Keratinocyte (primary cell): ENCODE measurements around the gene ANTXR2. TPM values are rescaled to one million over a fixed set of nuclear protein-coding genes. Genes with fewer than 3 reads are reported as not detected.
A peak's percentile ranks its signal among the peaks of the same experiment; 100 is the strongest.

Source experiments
- DNase-seq: peaks from one replicate; pipeline ENCODE4 v3.0.0-alpha.2; 2011; ENCODE audit warnings: low read depth, missing footprints, low spot score
- FAIRE-seq: peaks from 2 replicates; lab custom pipeline; 2011; peaks lifted over from hg19 to GRCh38; lab: Jason Lieb, UNC
- H2AFZ ChIP-seq: 2 replicates; pipeline ENCODE4 v1.6.0; 2012; ENCODE audit warnings: low read length, control low read depth, inconsistent platforms; ENCODE audit not compliant: control insufficient read depth
- H3K27ac ChIP-seq: 2 replicates; pipeline ENCODE4 v1.5.1; 2011; ENCODE audit warnings: low read length; ENCODE audit not compliant: control insufficient read depth, insufficient read depth
- H3K27me3 ChIP-seq: 3 replicates; pipeline ENCODE4 v1.6.0; 2011; ENCODE audit warnings: low read length; ENCODE audit not compliant: control insufficient read depth, insufficient read depth; ENCODE audit errors: extremely low read depth
- H3K36me3 ChIP-seq, 2 experiments: 2 replicates in 1 of 2; 3 replicates in 1 of 2; pipeline ENCODE4 v1.5.1; 2011; ENCODE audit warnings: low read length in 2 of 2, mild to moderate bottlenecking in 1 of 2; ENCODE audit not compliant: control insufficient read depth in 2 of 2, insufficient read depth in 2 of 2; ENCODE audit errors: extremely low read depth in 1 of 2
- H3K4me1 ChIP-seq: 3 replicates; pipeline ENCODE4 v1.5.1; 2011; ENCODE audit warnings: low read length; ENCODE audit not compliant: control insufficient read depth, insufficient read depth; ENCODE audit errors: extremely low read depth
- H3K4me2 ChIP-seq: 3 replicates; pipeline ENCODE4 v1.6.0; 2011; ENCODE audit warnings: low read depth, low read length; ENCODE audit not compliant: control insufficient read depth, insufficient read depth; ENCODE audit errors: extremely low read depth
- H3K4me3 ChIP-seq, 3 experiments: fragments of 200-600 bp in 1 of 3; sonication (generic) in 1 of 3; 2 replicates in 2 of 3; 3 replicates in 1 of 3; pipeline ENCODE4 v1.5.1; 2011 to 2016; ENCODE audit warnings: low read length in 3 of 3, mild to moderate bottlenecking in 3 of 3, control low read depth in 2 of 3, inconsistent platforms in 1 of 3, low read depth in 1 of 3, mixed read lengths in 1 of 3, mixed run types in 1 of 3, moderate library complexity in 1 of 3; ENCODE audit not compliant: control insufficient read depth in 2 of 3, insufficient read depth in 2 of 3; ENCODE audit errors: extremely low read depth in 1 of 3
- H3K79me2 ChIP-seq: 2 replicates; pipeline ENCODE4 v1.6.0; 2012; ENCODE audit warnings: low read length; ENCODE audit not compliant: control insufficient read depth, insufficient read depth
- H3K9ac ChIP-seq: 3 replicates; pipeline ENCODE4 v1.6.0; 2011; ENCODE audit warnings: low read length; ENCODE audit not compliant: control insufficient read depth, insufficient read depth; ENCODE audit errors: extremely low read depth
- H3K9me1 ChIP-seq: 3 replicates; pipeline ENCODE4 v1.6.0; 2011; ENCODE audit warnings: low read length; ENCODE audit not compliant: control insufficient read depth, insufficient read depth; ENCODE audit errors: extremely low read depth
- H3K9me3 ChIP-seq: 2 replicates; pipeline ENCODE4 v1.5.1; 2012; ENCODE audit warnings: low read depth, low read length; ENCODE audit not compliant: control insufficient read depth
- H4K20me1 ChIP-seq: 3 replicates; pipeline ENCODE4 v1.6.0; 2011; ENCODE audit warnings: low read length; ENCODE audit not compliant: control insufficient read depth, insufficient read depth; ENCODE audit errors: extremely low read depth
- EZH2 ChIP-seq: IDR thresholded peaks from one replicate; pipeline ENCODE4 v1.6.1; 2012; ENCODE audit warnings: inconsistent platforms, mild to moderate bottlenecking, low read length, moderate library complexity
- dilution Hi-C: fragments of 300-500 bp; cut with MboI; formaldehyde crosslinking; loops from one replicate; pipeline ENCODE4 v1.7.0; 2020; ENCODE audit warnings: low sequenced_read_pairs; ENCODE audit not compliant: extremely low pct_ligation_motif_present
- polyA plus RNA-seq, 5 experiments: library from polyadenylated mRNA; depleted of rRNA in 3 of 5; stranded (reverse) in 3 of 5; stranded (forward) in 1 of 5; unstranded in 1 of 5; fragments of >200 nt; gene quantifications; 1 replicate in 1 of 5; 2 replicates in 3 of 5; 3 replicates in 1 of 5; pipeline versions ENCODE4 v1.2.1 to v1.2.3, GENCODE V29; 2011 to 2012; ENCODE audit warnings: missing spikeins in 2 of 5, low read depth in 1 of 5, low replicate concordance in 1 of 5
- TF ChIP-seq, protein P1 (sequence below), 3 experiments: IDR thresholded peaks in 1 of 3; conservative IDR thresholded peaks in 1 of 3; optimal IDR thresholded peaks in 1 of 3; 2 replicates in 2 of 3; 3 replicates in 1 of 3; pipeline versions ENCODE3 to v1.5.1; 2011; ENCODE audit warnings: low read length in 3 of 3, mild to moderate bottlenecking in 3 of 3, moderate library complexity in 2 of 3, control low read depth in 1 of 3, inconsistent platforms in 1 of 3; ENCODE audit not compliant: insufficient read depth in 2 of 3; ENCODE audit errors: extremely low read depth in 1 of 3

The ANTXR2 gene
- polyA plus RNA-seq, 1 donor (not counting 4 experiments of a cell fraction or from before 2014, with no cell fraction given) = 89.1 TPM

- Histone ChIP-seq H3K36me3 (peaks cover 0 to 5% of the 10 kb centered on the region in 2 experiments), H4K20me1 (no peaks in the 10 kb centered on the region), H3K27me3 (no peaks in the 10 kb centered on the region), H2AFZ (no peak overlapping the region), H3K4me1 (no peaks in the 10 kb centered on the region), H3K9ac (no peak overlapping the region), H3K9me1 (no peaks in the 10 kb centered on the region), H3K4me2 (no peak overlapping the region), H3K79me2 (peaks cover 76% of the 10 kb centered on the region), H3K9me3 (no peaks in the 10 kb centered on the region), H3K27ac (no peak overlapping the region), H3K4me3 (no peak overlapping the region)
- peak; percentile 29 for FAIRE-seq
- no peak for DNase-seq
- dilution Hi-C loops = no loop called here
- TF ChIP-seq, protein P1, sequence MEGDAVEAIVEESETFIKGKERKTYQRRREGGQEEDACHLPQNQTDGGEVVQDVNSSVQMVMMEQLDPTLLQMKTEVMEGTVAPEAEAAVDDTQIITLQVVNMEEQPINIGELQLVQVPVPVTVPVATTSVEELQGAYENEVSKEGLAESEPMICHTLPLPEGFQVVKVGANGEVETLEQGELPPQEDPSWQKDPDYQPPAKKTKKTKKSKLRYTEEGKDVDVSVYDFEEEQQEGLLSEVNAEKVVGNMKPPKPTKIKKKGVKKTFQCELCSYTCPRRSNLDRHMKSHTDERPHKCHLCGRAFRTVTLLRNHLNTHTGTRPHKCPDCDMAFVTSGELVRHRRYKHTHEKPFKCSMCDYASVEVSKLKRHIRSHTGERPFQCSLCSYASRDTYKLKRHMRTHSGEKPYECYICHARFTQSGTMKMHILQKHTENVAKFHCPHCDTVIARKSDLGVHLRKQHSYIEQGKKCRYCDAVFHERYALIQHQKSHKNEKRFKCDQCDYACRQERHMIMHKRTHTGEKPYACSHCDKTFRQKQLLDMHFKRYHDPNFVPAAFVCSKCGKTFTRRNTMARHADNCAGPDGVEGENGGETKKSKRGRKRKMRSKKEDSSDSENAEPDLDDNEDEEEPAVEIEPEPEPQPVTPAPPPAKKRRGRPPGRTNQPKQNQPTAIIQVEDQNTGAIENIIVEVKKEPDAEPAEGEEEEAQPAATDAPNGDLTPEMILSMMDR (optimal IDR thresholded peaks at IDR 0.05 in 1 of 3, IDR thresholded peaks at IDR 0.05 in 1 of 3, conservative IDR thresholded peaks at IDR 0.05 in 1 of 3; ENCODE audit: extremely low read depth in 1 of 3, insufficient read depth in 2 of 3, low read length in 3 of 3) = no peak
- TF ChIP-seq EZH2 = no peak
These were observed 74.8 kb downstream of the ANTXR2 start for GRCh38 chr4:79998201-79998600.

- FAIRE-seq = peak; percentile 23
- dilution Hi-C loops = no loop called here
These were observed 76.2 kb downstream of the ANTXR2 start for GRCh38 chr4:79996851-79997250.

More at GRCh38 chr4:79996851-79997250, 76.2 kb downstream of the ANTXR2 start:
- Histone ChIP-seq H3K4me3 (no peak overlapping the region), H3K9ac (no peak overlapping the region), H3K4me1 (no peaks in the 10 kb centered on the region), H3K4me2 (no peak overlapping the region), H3K9me1 (no peaks in the 10 kb centered on the region), H3K79me2 (peaks cover 81% of the 10 kb centered on the region), H3K27me3 (no peaks in the 10 kb centered on the region), H3K27ac (no peak overlapping the region), H3K9me3 (no peaks in the 10 kb centered on the region), H2AFZ (no peak overlapping the region), H3K36me3 (peaks cover 0 to 5% of the 10 kb centered on the region in 2 experiments), H4K20me1 (no peaks in the 10 kb centered on the region)
- no peak for TF ChIP-seq EZH2
- TF ChIP-seq, protein P1 (optimal IDR thresholded peaks at IDR 0.05 in 1 of 3, IDR thresholded peaks at IDR 0.05 in 1 of 3, conservative IDR thresholded peaks at IDR 0.05 in 1 of 3; ENCODE audit: extremely low read depth in 1 of 3, insufficient read depth in 2 of 3, low read length in 3 of 3) = no peak
- DNase-seq = no peak
